ENCODE measurements around the gene RANBP3. TPM values are rescaled to one million over a fixed set of nuclear protein-coding genes. Genes with fewer than 3 reads are reported as not detected.
A peak's percentile ranks its signal among the peaks of the same experiment; 100 is the strongest.

RANBP3 gene
- total and polyA plus RNA-seq, 2 of the 8 experiments (the other 6 are each of a cell fraction or from before 2014, with no cell fraction given), result 95.4 to 122 TPM

DNA sequence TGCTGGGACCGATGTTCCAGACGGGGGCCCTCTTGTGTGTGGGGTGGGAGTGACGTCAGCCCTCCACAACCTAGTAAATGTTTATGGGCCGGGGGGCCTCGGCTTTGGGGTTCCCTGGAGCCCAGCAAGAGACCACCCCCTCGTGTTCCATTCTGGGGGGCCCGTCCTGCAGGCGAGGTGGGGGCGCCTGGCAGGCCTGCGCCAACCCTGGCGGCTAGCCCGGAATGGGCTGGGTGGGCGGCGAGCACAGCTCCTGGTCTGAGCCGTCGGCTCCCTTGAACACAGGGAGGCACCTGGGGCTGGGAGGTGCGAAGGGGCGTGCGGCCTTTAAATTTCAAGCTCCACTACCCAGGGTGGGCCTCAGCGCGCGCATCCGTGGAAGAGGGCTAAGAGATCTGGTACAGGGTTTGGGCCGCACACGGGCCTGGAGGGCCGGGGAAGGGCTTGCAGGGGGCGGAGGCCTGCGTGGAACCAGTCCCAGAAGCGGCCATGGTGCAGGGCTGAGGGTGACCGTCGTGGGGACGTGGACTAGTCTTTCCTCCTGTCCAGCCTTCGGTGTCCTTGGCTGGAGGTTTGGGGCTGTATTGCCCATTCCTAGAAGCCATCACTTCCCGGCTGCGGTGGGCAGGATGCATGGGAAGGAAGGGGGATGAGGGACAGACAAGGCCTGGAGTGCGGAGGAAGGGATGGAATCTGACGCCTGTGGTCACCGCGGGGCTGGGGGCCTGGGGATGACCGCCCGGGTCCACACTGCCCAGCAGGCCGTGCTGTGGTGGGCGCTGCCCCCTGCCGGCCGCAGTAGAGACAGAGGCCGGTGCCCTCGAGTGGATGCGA lies 85.8 kb downstream of the RANBP3 start:
- no peak for FAIRE-seq
- no peak overlapping the region for H2BK20ac ChIP-seq (ENCODE audit: low read length)
- CTCF ChIA-PET (ENCODE audit: partially characterized antibody), result interaction anchor here (0.5 to 3.5 kb wide), 15 partner anchors 9 to 593 kb away, joined by 3 to 31 read pairs (median 6); partner anchors contain the start of genes FUT6, NDUFA11 and NRTN
- TF ChIP-seq TAF7 (optimal IDR thresholded peaks at IDR 0.05; ENCODE audit: borderline replicate concordance, low read depth, low read length) (no peak), CTBP2 (IDR thresholded peaks at IDR 0.05; ENCODE audit: borderline replicate concordance, insufficient read depth, insufficient read length, low read length) (no peak), POLR2A (IDR thresholded peaks at IDR 0.05; ENCODE audit: control extremely low read depth in 1 of 2, low read depth in 2 of 2, low read length in 2 of 2) (peak in 1 of 2 experiments; percentile 56; a peak in 1 of 3 replicates), CBX5 (IDR thresholded peaks at IDR 0.05; ENCODE audit: low read depth, low read length) (no peak), HDAC6 (IDR thresholded peaks at IDR 0.05; ENCODE audit: low read depth, low read length) (no peak), CEBPB (IDR thresholded peaks at IDR 0.05; ENCODE audit: low read depth, low read length) (no peak), RFX5 (IDR thresholded peaks at IDR 0.05; ENCODE audit: borderline replicate concordance, low read depth, low read length) (no peak)
- TF ChIP-seq, protein P1, sequence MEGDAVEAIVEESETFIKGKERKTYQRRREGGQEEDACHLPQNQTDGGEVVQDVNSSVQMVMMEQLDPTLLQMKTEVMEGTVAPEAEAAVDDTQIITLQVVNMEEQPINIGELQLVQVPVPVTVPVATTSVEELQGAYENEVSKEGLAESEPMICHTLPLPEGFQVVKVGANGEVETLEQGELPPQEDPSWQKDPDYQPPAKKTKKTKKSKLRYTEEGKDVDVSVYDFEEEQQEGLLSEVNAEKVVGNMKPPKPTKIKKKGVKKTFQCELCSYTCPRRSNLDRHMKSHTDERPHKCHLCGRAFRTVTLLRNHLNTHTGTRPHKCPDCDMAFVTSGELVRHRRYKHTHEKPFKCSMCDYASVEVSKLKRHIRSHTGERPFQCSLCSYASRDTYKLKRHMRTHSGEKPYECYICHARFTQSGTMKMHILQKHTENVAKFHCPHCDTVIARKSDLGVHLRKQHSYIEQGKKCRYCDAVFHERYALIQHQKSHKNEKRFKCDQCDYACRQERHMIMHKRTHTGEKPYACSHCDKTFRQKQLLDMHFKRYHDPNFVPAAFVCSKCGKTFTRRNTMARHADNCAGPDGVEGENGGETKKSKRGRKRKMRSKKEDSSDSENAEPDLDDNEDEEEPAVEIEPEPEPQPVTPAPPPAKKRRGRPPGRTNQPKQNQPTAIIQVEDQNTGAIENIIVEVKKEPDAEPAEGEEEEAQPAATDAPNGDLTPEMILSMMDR (IDR thresholded peaks at IDR 0.05; ENCODE audit: control extremely low read depth in 1 of 3, insufficient read depth in 1 of 3, low read depth in 1 of 3, low read length in 3 of 3), result peak; percentile 72 to 80 (median 75)

More for the DNA sequence above, 85.8 kb downstream of the RANBP3 start:
- H2BK12ac ChIP-seq (ENCODE audit: low read depth, low read length), result no peak overlapping the region
- POLR2A ChIA-PET (ENCODE audit: partially characterized antibody), result interaction anchor here (1.0 to 5.3 kb wide), 9 partner anchors 9 to 201 kb away, joined by 3 to 49 read pairs (median 6); partner anchors contain the start of genes NDUFA11, NRTN and VMAC
- peaks cover 0 to 16% (median 8%) of the 10 kb centered on the region in 4 experiments; a peak in 5 of 8 replicates for H3K36me3 ChIP-seq (ENCODE audit: control insufficient read depth in 2 of 4, insufficient read depth in 4 of 4, low read length in 3 of 4)
- 53% methylated on average over 44 of the region's 48 CpGs; no CpG with 5 or more reads in 1 of the 2 experiments for WGBS, 2 experiments (ENCODE audit: extremely low coverage in 1 of 2, insufficient coverage in 1 of 2, insufficient read length in 1 of 2, insufficient replicate concordance in 2 of 2, low coverage in 1 of 2, low lambda C conversion rate in 2 of 2, missing lambda C conversion rate in 1 of 2)
- no peak overlapping the region for H4K91ac ChIP-seq (replicated peaks; ENCODE audit: insufficient read length, low read length)
- H3K4ac ChIP-seq (replicated peaks; ENCODE audit: insufficient read length, low read depth, low read length), result no peak overlapping the region
- no peak overlapping the region for H2AK5ac ChIP-seq (ENCODE audit: low read depth, low read length)
- H2BK120ac ChIP-seq (replicated peaks; ENCODE audit: low read depth, low read length), result no peak overlapping the region
- H3K23me2 ChIP-seq (ENCODE audit: low read depth, low read length), result no peaks in the 10 kb centered on the region
- no peak overlapping the region for H2BK15ac ChIP-seq (ENCODE audit: low read length)
- H4K20me1 ChIP-seq (replicated peaks in 1 of 2; ENCODE audit: control insufficient read depth in 1 of 2, insufficient read depth in 2 of 2, low read length in 2 of 2), result peaks cover 2 to 11% of the 10 kb centered on the region in 2 experiments
- no peaks in the 10 kb centered on the region for H3K79me2 ChIP-seq (ENCODE audit: control insufficient read depth in 1 of 2, insufficient read depth in 2 of 2, low read length in 2 of 2)
- H3K27ac ChIP-seq (ENCODE audit: low read depth, low read length), result no peak overlapping the region
- H4K8ac ChIP-seq (ENCODE audit: extremely low read depth, insufficient read depth, low read length), result peak overlapping the region; percentile 78
- DNase-seq (ENCODE audit: low read depth in 1 of 2, low spot score in 2 of 2), result peak in 1 of 2 experiments; percentile 70
- H3K56ac ChIP-seq (replicated peaks; ENCODE audit: insufficient read length, low read depth, low read length), result no peak overlapping the region
- peak overlapping the region in 1 of 2 experiments; percentile 44; a peak in 2 of 4 replicates for H3K4me2 ChIP-seq (ENCODE audit: insufficient read depth in 1 of 2, low read depth in 2 of 2, low read length in 2 of 2)
- H3K4me3 ChIP-seq (ENCODE audit: extremely low read depth in 1 of 4, insufficient read depth in 2 of 4, low read depth in 3 of 4, low read length in 4 of 4), result no peak overlapping the region
- H3K18ac ChIP-seq (ENCODE audit: extremely low read depth, low read length), result no peak overlapping the region
- no peak overlapping the region for H4K5ac ChIP-seq (ENCODE audit: insufficient read length, low read depth, low read length)
- H2AFZ ChIP-seq (ENCODE audit: low read length), result no peak overlapping the region
- no peak overlapping the region for H3K23ac ChIP-seq (ENCODE audit: insufficient read length)
- 0 out of 2 replicates have a peak, but pooled peaks cover 2% of the 10 kb centered on the region for H3K79me1 ChIP-seq (ENCODE audit: low read depth, low read length)
- no peaks in the 10 kb centered on the region for H3K9me3 ChIP-seq (ENCODE audit: insufficient read depth in 2 of 2, low read depth in 1 of 2, low read length in 1 of 2)
- H3K9ac ChIP-seq (replicated peaks in 1 of 4; ENCODE audit: extremely low read depth in 1 of 4, low read depth in 3 of 4, low read length in 3 of 4), result no peak overlapping the region
- H3K4me1 ChIP-seq (replicated peaks in 1 of 4; ENCODE audit: control insufficient read depth in 3 of 4, insufficient read depth in 4 of 4, low read length in 3 of 4), result peaks cover 0 to 11% (median 4%) of the 10 kb centered on the region in 4 experiments; a peak in 5 of 7 replicates
- no peak overlapping the region for H3K14ac ChIP-seq (ENCODE audit: insufficient read length)
- no peak overlapping the region for H2BK5ac ChIP-seq (ENCODE audit: low read depth, low read length)
- H3K27me3 ChIP-seq (replicated peaks in 1 of 4; ENCODE audit: control insufficient read depth in 3 of 4, extremely low read depth in 1 of 4, insufficient read depth in 3 of 4, low read length in 3 of 4), result peaks cover 0 to 1% (median 0%) of the 10 kb centered on the region in 4 experiments; a peak in 3 of 7 replicates

All from H1 (cell line).